Cortex of kidney (tissue), 1 donor: ENCODE data around the gene TMEM147.

ENCODE experiments used
- DNase-seq: peaks from one replicate; lab custom pipeline; 2025; lab: John Stamatoyannopoulos, UW

Gene TMEM147

GRCh38 chr19:35549174-35549788 is 3.9 kb downstream of the TMEM147 start:
- no peak for DNase-seq

GRCh38 chr19:35549879-35550523 is 4.6 kb downstream of the TMEM147 start:
- DNase-seq = no peak

- DNase-seq = no peak
Measured at GRCh38 chr19:35551091-35551810, 5.8 kb downstream of the TMEM147 start.

- DNase-seq = no peak
Measured at GRCh38 chr19:35552534-35553384, 7.3 kb downstream of the TMEM147 start.

GRCh38 chr19:35553385-35554000 is 8.1 kb downstream of the TMEM147 start:
- DNase-seq = no peak

- no peak for DNase-seq
Measured at GRCh38 chr19:35554076-35554475, 8.7 kb downstream of the TMEM147 start.

- no peak for DNase-seq
Measured at GRCh38 chr19:35555301-35556005, 10.0 kb downstream of the TMEM147 start.

GRCh38 chr19:35556025-35556590 is 10.7 kb downstream of the TMEM147 start:
- DNase-seq = no peak

- DNase-seq = no peak
Measured at GRCh38 chr19:35556846-35557538, 11.6 kb downstream of the TMEM147 start.

GRCh38 chr19:35557539-35558399 is 12.3 kb downstream of the TMEM147 start:
- no peak for DNase-seq

- no peak for DNase-seq
Measured at GRCh38 chr19:35558400-35559280, 13.2 kb downstream of the TMEM147 start.

- DNase-seq = no peak
Measured at GRCh38 chr19:35559281-35559659, 13.8 kb downstream of the TMEM147 start.

GRCh38 chr19:35559781-35560180 is 14.4 kb downstream of the TMEM147 start:
- no peak for DNase-seq

GRCh38 chr19:35560271-35560670 is 14.8 kb downstream of the TMEM147 start:
- no peak for DNase-seq

- no peak for DNase-seq
Measured at GRCh38 chr19:35560677-35561076, 15.3 kb downstream of the TMEM147 start.

GRCh38 chr19:35561436-35561835 is 16.0 kb downstream of the TMEM147 start:
- no peak for DNase-seq

- DNase-seq = no peak
Measured at GRCh38 chr19:35562336-35562735, 16.9 kb downstream of the TMEM147 start.

- no peak for DNase-seq
Measured at GRCh38 chr19:35562776-35563175, 17.4 kb downstream of the TMEM147 start.
